GM21576 (cell line): ENCODE measurements around the gene CHMP4A.
A peak's percentile ranks its signal among the peaks of the same experiment; 100 is the strongest.
"Not testable (repeated sequence)": the region's sequence is repeated elsewhere in the genome, so short reads cannot be mapped to it uniquely, and the experiment has no call there.

Experiments used
- ATAC-seq: cut with Tn5 transposase; IDR thresholded peaks from one replicate; pipeline ENCODE4 v1.9.1; 2021; ENCODE audit warnings: mild to moderate bottlenecking, moderate library complexity; ENCODE audit not compliant: unreplicated experiment

CHMP4A gene

GRCh38 chr14:24249230-24250021 is 36.1 kb upstream of the CHMP4A start:
- ATAC-seq, result no peak

GRCh38 chr14:24247422-24247821 is 34.1 kb upstream of the CHMP4A start:
- no peak for ATAC-seq

DNA sequence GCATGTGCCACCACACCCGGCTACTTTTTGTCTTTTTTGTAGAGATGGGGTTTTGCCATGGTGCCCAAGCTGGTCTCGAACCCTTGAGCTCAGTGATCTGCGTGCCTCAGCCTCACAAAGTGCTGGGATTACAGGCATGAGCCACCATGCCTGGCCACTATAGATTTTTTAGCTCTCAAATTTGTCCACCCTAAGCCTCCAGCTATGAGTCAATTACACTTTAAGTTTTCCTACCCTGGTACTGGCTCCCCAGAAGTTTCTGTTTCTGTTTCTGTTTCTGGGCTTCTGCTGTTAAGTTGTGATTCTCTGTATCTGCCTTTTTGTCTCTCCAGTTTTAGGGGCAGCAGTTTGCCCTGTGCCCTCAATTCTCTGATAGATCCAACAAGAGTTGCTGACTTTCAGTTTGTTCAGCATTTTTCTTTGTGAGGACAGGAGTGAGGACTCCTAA is 33.5 kb upstream of the CHMP4A start:
- no peak for ATAC-seq

- not testable (repeated sequence) for ATAC-seq
These were observed 32.1 kb upstream of the CHMP4A start for GRCh38 chr14:24245350-24245749.

- ATAC-seq, result no peak
These were observed 30.1 kb upstream of the CHMP4A start for GRCh38 chr14:24243336-24243836.

- ATAC-seq, result peak; percentile 69
These were observed 28.6 kb upstream of the CHMP4A start for GRCh38 chr14:24241829-24242443.

GRCh38 chr14:24240110-24240918 is 27.0 kb upstream of the CHMP4A start:
- no peak for ATAC-seq

DNA sequence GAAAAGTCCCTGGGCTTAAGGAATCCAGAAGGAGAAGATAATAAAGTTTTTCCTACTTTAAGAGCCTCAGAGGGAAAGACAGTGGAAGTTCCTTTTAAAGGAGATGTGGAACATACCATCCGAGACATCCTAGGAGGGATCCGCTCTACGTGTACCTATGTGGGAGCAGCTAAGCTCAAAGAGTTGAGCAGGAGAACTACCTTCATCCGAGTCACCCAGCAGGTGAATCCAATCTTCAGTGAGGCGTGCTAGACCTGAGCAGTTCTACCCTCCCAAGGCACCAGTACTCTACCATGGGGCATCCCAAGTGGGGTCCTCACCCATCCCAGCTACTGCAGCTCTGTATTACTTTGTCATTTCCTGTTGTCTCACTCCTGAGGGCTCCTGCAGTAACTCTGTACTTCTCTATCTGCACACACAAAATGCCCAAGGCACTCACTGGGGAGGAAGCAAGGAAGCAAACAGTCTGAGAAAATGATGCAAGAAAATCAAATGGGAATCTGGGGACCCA is 25.3 kb upstream of the CHMP4A start:
- no peak for ATAC-seq

- no peak for ATAC-seq
These were observed 24.8 kb upstream of the CHMP4A start for GRCh38 chr14:24238123-24238522.

- no peak for ATAC-seq
These were observed 24.2 kb upstream of the CHMP4A start for GRCh38 chr14:24237463-24237955.

DNA sequence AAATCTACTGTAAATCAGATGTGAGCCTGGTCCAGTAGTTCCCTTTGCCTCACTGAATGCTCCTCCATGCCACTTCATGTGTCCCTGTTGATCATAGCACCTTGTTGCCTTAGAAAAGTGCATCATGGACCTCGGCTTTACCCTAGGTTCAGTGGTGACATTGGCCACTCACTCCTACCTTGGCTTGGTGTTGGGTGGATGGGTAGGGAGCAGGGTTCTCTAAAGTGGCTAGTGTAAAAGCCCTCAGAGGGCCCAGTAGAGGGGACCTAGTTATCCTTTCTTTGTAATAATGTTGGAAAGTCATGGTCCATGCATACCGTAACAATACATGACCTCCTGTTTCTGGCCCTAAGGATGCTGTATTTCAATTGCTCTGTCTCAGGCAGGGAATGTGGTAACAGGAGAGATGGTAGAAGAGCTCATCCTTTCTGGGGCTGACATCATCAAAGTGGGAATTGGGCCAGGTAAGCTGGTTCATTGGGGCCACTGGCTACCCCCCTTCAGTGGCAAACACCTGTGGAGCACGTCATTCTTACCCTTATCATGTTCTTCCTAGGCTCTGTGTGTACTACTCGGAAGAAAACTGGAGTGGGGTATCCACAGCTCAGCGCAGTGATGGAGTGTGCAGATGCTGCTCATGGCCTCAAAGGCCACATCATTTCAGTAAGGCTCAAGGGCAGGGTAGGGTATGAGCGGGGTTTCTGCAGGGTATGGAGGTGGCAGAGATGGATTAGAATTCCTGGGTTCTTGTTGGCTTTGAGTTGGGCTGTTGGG is 23.6 kb upstream of the CHMP4A start:
- ATAC-seq, result no peak

GRCh38 chr14:24235804-24236688 is 22.8 kb upstream of the CHMP4A start:
- no peak for ATAC-seq

DNA sequence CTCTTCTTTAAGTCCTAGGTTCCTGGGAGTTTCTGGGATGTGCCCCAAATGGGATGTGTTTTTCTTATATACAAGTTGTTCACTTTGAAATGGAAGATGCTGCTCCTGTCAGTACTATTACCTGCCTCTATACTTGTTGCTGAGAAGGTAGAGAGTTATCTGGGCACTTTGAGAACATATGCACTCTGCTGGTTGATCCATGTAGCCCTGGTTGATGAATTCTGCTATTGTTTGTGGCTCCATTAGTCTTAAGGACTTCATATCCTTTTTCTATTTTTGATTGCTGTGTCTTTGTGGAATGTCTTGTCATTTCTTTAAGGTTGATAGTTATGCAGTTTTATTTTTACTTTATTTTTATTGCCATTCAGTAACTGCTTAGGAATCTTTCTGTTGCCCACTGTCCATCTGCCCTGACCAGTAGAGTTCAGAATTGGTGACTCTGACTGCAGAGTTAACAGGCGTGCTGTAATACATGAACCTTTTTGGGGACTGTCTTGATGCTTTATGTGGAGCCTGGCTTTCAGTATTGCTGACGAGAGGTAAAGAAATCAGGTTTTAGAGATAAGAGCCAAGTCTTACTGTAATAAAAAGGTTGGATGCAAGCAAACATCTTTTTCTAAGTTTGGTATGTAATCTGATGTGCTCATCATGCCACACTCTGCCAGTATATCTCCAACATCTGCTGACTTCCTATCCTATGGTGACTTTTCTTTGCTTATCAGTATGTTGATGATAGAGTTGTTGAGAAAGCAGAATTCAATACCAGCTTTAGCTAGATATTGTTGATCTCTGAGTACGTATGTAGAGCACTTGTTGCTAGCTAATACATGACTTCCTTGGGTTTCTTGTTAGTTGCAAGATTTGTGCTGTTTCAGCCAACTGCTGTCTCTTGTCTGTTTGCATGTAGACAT is 21.1 kb upstream of the CHMP4A start:
- no peak for ATAC-seq

GRCh38 chr14:24233538-24233866 is 20.2 kb upstream of the CHMP4A start:
- ATAC-seq, result no peak

DNA sequence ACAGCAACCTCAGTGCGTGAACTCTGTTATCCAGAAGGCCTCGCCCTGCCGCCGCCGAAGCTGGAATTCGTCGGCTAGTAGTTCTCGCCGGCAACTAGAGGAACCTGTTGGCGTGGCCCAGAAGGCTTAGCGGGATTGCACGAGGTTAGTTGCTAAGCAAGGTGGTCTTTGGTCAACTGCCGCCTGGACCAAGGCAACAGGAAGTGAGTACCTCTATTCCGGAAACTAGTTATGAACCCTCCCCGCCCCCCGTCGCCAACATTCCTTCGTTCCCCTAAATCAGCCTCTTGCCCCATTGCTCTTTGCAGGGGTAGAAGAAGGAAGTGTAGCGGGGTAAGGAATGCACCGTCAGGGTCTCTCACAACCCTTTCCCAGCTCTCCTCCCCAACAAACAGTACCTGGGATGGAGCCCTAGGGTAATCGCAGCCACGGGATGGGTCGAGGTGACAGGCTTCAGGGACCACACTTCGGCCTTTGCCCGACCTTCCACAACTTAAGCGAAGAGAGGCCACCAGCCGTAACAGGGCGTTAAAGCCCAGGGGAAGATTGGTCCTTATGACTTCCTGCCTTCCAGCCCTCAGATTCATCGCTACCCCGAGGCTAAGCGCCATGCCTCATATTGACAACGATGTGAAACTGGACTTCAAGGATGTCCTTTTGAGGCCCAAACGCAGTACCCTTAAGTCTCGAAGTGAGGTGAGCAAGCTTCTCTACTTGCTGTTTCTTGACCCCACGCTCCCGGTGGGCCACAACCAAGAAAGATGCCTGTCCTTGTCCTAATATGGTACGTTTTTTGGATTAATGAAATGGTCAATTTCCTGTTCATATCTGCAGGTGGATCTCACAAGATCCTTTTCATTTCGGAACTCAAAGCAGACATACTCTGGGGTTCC is 19.6 kb upstream of the CHMP4A start, which contains the start of gene GMPR2:
Gene GMPR2 (plus strand): TSS at position 285 of the 893 bp plus-strand sequence. CDS start 325 bp downstream, at position 610.
- ATAC-seq, result peak; percentile 57

GRCh38 chr14:24232121-24232644 is 18.9 kb upstream of the CHMP4A start, which contains the start of gene NEDD8:
TSS of gene NEDD8 (minus strand) at chr14:24232367. CDS start at chr14:24232267, 100 bp downstream.
- ATAC-seq, result peak; percentile 82
